K562 (cell line): ENCODE data around the gene ZNF366. TPM values are rescaled to one million over a fixed set of nuclear protein-coding genes. Genes with fewer than 3 reads are reported as not detected.

Experiments used
- ATAC-seq: fragments of 200-7000 bp; cut with Tn5 transposase; 3 replicates; pipeline ENCODE4 v1.9.1; 2020; ENCODE audit warnings: moderate library complexity
- BruUV-seq: library from RNA; stranded (reverse); fragments of 400-500 nt; replicated peaks from 2 replicates; lab custom pipeline; 2021; lab: Mats Ljungman, UMichigan
- CTCF ChIA-PET: fragments of 300-600 bp; formaldehyde crosslinking; extraction: SDS; loops from one replicate; lab custom pipeline; 2021; ENCODE audit warnings: low intra/inter-chr PET ratio; lab: Yijun Ruan, JAX
- POLR2A ChIA-PET: fragments of 300-600, 350-650 bp; sonication (Branson Sonifier 250); formaldehyde crosslinking; extraction: SDS; loops from one replicate; lab custom pipeline; 2021; ENCODE audit warnings: antibody characterized with exemption, inconsistent platforms; lab: Yijun Ruan, JAX
- DNase-seq, 4 experiments: peaks; one replicate each; pipeline versions ENCODE4 v3.0.0 to v3.0.0-alpha.2; 2011 to 2018; ENCODE audit warnings: low spot score in 3 of 4, mixed read lengths in 3 of 4; ENCODE audit errors: extremely low read depth in 1 of 4
- FAIRE-seq: peaks from 2 replicates; lab custom pipeline; 2011; peaks lifted over from hg19 to GRCh38; lab: Jason Lieb, UNC
- H2AFZ ChIP-seq: 2 replicates; pipeline ENCODE4 v1.6.0; 2011; ENCODE audit warnings: low read depth, low read length, control low read depth, inconsistent platforms
- H3K27ac ChIP-seq: fragments of 200-600 bp; 3 replicates; pipeline ENCODE4 v1.8.0; 2011; ENCODE audit warnings: low read depth, mild to moderate bottlenecking, control low read depth, inconsistent platforms, low read length, moderate library complexity, mixed read lengths; ENCODE audit errors: extremely low read depth
- H3K27me3 ChIP-seq, 2 experiments: fragments of 300-600 bp in 1 of 2; 2 replicates in 1 of 2; 3 replicates in 1 of 2; pipeline versions ENCODE4 v1.6.0 to v1.8.0; 2011; ENCODE audit warnings: inconsistent platforms in 2 of 2, low read length in 2 of 2, mild to moderate bottlenecking in 1 of 2, mixed read lengths in 1 of 2, moderate library complexity in 1 of 2; ENCODE audit not compliant: control insufficient read depth in 2 of 2, insufficient read depth in 2 of 2
- H3K36me3 ChIP-seq: fragments of 300-600 bp; 3 replicates; pipeline ENCODE4 v1.8.0; 2011; ENCODE audit warnings: mild to moderate bottlenecking, low read length, inconsistent platforms; ENCODE audit not compliant: control insufficient read depth, insufficient read depth
- H3K4me1 ChIP-seq, 2 experiments: fragments of 200-600 bp in 1 of 2; replicated peaks in 1 of 2; 2 replicates in 1 of 2; 3 replicates in 1 of 2; pipeline versions ENCODE4 v1.5.1 to v1.8.0; 2011; ENCODE audit warnings: inconsistent platforms in 2 of 2, low read length in 2 of 2, mild to moderate bottlenecking in 1 of 2, mixed read lengths in 1 of 2, moderate library complexity in 1 of 2; ENCODE audit not compliant: control insufficient read depth in 2 of 2, insufficient read depth in 2 of 2
- H3K4me2 ChIP-seq: 2 replicates; pipeline ENCODE4 v1.6.1; 2011; ENCODE audit warnings: low read length, control low read depth, inconsistent platforms, mixed read lengths; ENCODE audit not compliant: insufficient read depth
- H3K4me3 ChIP-seq: fragments of 200-600 bp; sonication (generic), shearing (Covaris generic); 2 replicates; pipeline ENCODE4 v1.5.1; 2016; ENCODE audit warnings: control low read depth, inconsistent platforms
- H3K79me2 ChIP-seq: fragments of 200-600 bp; 3 replicates; pipeline ENCODE4 v1.8.0; 2011; ENCODE audit warnings: low read length, inconsistent platforms; ENCODE audit not compliant: control insufficient read depth, insufficient read depth
- H3K9ac ChIP-seq, 2 experiments: 2 replicates each; pipeline versions ENCODE4 v1.6.0 to v1.6.1; 2011; ENCODE audit warnings: low read depth in 2 of 2, low read length in 2 of 2, control low read depth in 1 of 2, inconsistent platforms in 1 of 2, mild to moderate bottlenecking in 1 of 2, mixed read lengths in 1 of 2; ENCODE audit not compliant: insufficient read depth in 1 of 2
- H3K9me1 ChIP-seq: one replicate; pipeline ENCODE4 v1.6.0; 2011; ENCODE audit warnings: inconsistent platforms, mild to moderate bottlenecking, low read length, moderate library complexity; ENCODE audit not compliant: control insufficient read depth, insufficient read depth
- H3K9me3 ChIP-seq: replicated peaks from 2 replicates; pipeline ENCODE4 v1.5.1; 2011; ENCODE audit warnings: low read depth, low read length, inconsistent platforms; ENCODE audit not compliant: control insufficient read depth, insufficient read depth
- H4K20me1 ChIP-seq: replicated peaks from 2 replicates; pipeline ENCODE4 v1.6.1; 2011; ENCODE audit warnings: low read length, inconsistent platforms, mixed read lengths; ENCODE audit not compliant: control insufficient read depth, insufficient read depth
- BRD9 ChIP-seq: fragments of 450-650 bp; IDR thresholded peaks from 2 replicates; pipeline ENCODE4 v1.6.1; 2018; ENCODE audit warnings: low read depth; ENCODE audit not compliant: partially characterized antibody
- CBX2 ChIP-seq: fragments of 200-600 bp; sonication (generic); IDR thresholded peaks from one replicate; pipeline ENCODE4 v1.6.1; 2012; ENCODE audit warnings: mild to moderate bottlenecking, low read length, inconsistent platforms; ENCODE audit not compliant: insufficient read depth, poor library complexity, severe bottlenecking
- GABPB1 ChIP-seq: sonication (generic); formaldehyde crosslinking; IDR thresholded peaks from 2 replicates; pipeline ENCODE4 v1.8.0; 2022; ENCODE audit warnings: mild to moderate bottlenecking, missing genetic modification reagents
- GTF2E2 ChIP-seq: fragments of 200-800 bp; sonication (Bioruptor generic); IDR thresholded peaks from 2 replicates; pipeline ENCODE4 v1.6.1; 2016; ENCODE audit warnings: missing genetic modification characterization, missing compliant biosample characterization
- KAT2B ChIP-seq: IDR thresholded peaks from one replicate; pipeline ENCODE4 v1.6.1; 2012; ENCODE audit warnings: low read depth, mild to moderate bottlenecking, control low read depth, inconsistent platforms, low read length, moderate library complexity
- U2AF1 ChIP-seq: fragments of 200-400 bp; formaldehyde crosslinking; optimal IDR thresholded peaks from 2 replicates; pipeline ENCODE3; 2017; ENCODE audit warnings: mild to moderate bottlenecking, low read depth, low read length, moderate library complexity
- ZNF12 ChIP-seq: sonication (generic); formaldehyde crosslinking; IDR thresholded peaks from 2 replicates; pipeline ENCODE4 v1.4.0; 2020; ENCODE audit warnings: mild to moderate bottlenecking, missing genetic modification reagents
- ZNF197 ChIP-seq: fragments of 200-800 bp; sonication (Bioruptor generic); IDR thresholded peaks from 2 replicates; pipeline ENCODE4 v1.6.1; 2016; ENCODE audit warnings: low read depth, missing genetic modification characterization, missing compliant biosample characterization
- ZNF24 ChIP-seq: fragments of 450-650 bp; IDR thresholded peaks from 2 replicates; pipeline ENCODE4 v1.6.1; 2016
- ZNF408 ChIP-seq: fragments of 250-450 bp; sonication (Bioruptor Pico); IDR thresholded peaks from 2 replicates; pipeline ENCODE4 v1.4.0; 2020; ENCODE audit warnings: low read depth, mild to moderate bottlenecking, moderate library complexity
- ZNF561 ChIP-seq: fragments of 450-650 bp; formaldehyde crosslinking; conservative IDR thresholded peaks from 2 replicates; pipeline ENCODE4 v1.4.0; 2020; ENCODE audit warnings: mild to moderate bottlenecking, moderate library complexity
- ZNF785 ChIP-seq: fragments of 250-450 bp; sonication (Bioruptor Pico); IDR thresholded peaks from 2 replicates; pipeline ENCODE4 v1.4.0; 2020; ENCODE audit warnings: mild to moderate bottlenecking
- WGBS: fragments of 100-300 bp; shearing (Covaris generic); methylation state at CpG from one replicate; pipeline ENCODE4 v1.1.6; 2016; ENCODE audit warnings: low coverage, mixed read lengths; ENCODE audit not compliant: insufficient coverage; ENCODE audit errors: missing lambda C conversion rate; 5-methylcytosine and 5-hydroxymethylcytosine counted together
- in situ Hi-C: fragments of 300-500 bp; cut with MboI; formaldehyde crosslinking; loops from 4 replicates; pipeline ENCODE4 v1.15.0; 2018; ENCODE audit warnings: inconsistent platforms, mixed read lengths
- intact Hi-C: fragments of 100-400 bp; cut with micrococcal nuclease; formaldehyde crosslinking; loops from 2 replicates; pipeline ENCODE4 v1.14.2; 2022
- polyA plus RNA-seq, 8 experiments: library from polyadenylated mRNA; depleted of rRNA in 4 of 8; stranded (reverse) in 5 of 8; unstranded in 3 of 8; fragments of >200 nt; fragmentation: Nextera tagmentation in 2 of 8; fragmentation: Illumina TruSeq in 1 of 8; extraction: Ambion mirVana in 2 of 8; extraction: Trizol in 1 of 8; gene quantifications; 2 replicates each; pipeline versions ENCODE4 v1.2.1 to v1.2.3, GENCODE V29; 2011 to 2014; ENCODE audit warnings: inconsistent platforms in 1 of 8, missing spikeins in 1 of 8
- total RNA-seq, 7 experiments: library from RNA; depleted of rRNA in 6 of 7; stranded (reverse); fragments of >200 nt in 6 of 7; fragmentation: Illumina TruSeq in 2 of 7; extraction: Trizol in 2 of 7; gene quantifications; 2 replicates each; pipeline versions ENCODE4 v1.2.1 to v1.2.3, GENCODE V29; 2011 to 2021; ENCODE audit warnings: low replicate concordance in 1 of 7
- TF ChIP-seq, protein P1 (sequence below): sonication (generic); formaldehyde crosslinking; IDR thresholded peaks from 2 replicates; pipeline ENCODE4 v1.8.0; 2022; ENCODE audit warnings: mild to moderate bottlenecking, missing genetic modification reagents
- TF ChIP-seq, protein P2 (sequence below): sonication (generic); formaldehyde crosslinking; IDR thresholded peaks from 2 replicates; pipeline ENCODE4 v1.8.1; 2023; ENCODE audit warnings: mild to moderate bottlenecking, missing genetic modification reagents
- TF ChIP-seq, protein P3 (sequence below): fragments of 250-450 bp; sonication (Bioruptor Pico); IDR thresholded peaks from 2 replicates; pipeline ENCODE4 v1.8.0; 2022; ENCODE audit warnings: inconsistent platforms, mild to moderate bottlenecking, moderate library complexity, borderline replicate concordance
- TF ChIP-seq, protein P4 (sequence below): fragments of 250-450 bp; sonication (Bioruptor Pico); IDR thresholded peaks from 2 replicates; pipeline ENCODE4 v1.8.0; 2021; ENCODE audit warnings: borderline replicate concordance, mild to moderate bottlenecking, moderate library complexity; ENCODE audit not compliant: poor library complexity, severe bottlenecking

The ZNF366 gene
- total and polyA plus RNA-seq, 9 of the 15 experiments (the other 6 are each of a cell fraction or from before 2014, with no cell fraction given), result not detected

GRCh38 chr5:72530196-72530595 lies 23.0 kb upstream of the ZNF366 start:
- H2AFZ ChIP-seq, result 0 out of 2 replicates have a peak overlapping the region, but pooled peaks have one; percentile 4
- H4K20me1 ChIP-seq, result no peaks in the 10 kb centered on the region
- H3K4me2 ChIP-seq, result no peak overlapping the region
- no TSS peak for BruUV-seq
- no peak overlapping the region for H3K9ac ChIP-seq
- no peak overlapping the region for H3K4me3 ChIP-seq
- H3K9me1 ChIP-seq, result no peaks in the 10 kb centered on the region
- H3K36me3 ChIP-seq, result no peaks in the 10 kb centered on the region
- intact Hi-C loops (no loop called here), in situ Hi-C loops (no loop called here)
- H3K9me3 ChIP-seq, result no peaks in the 10 kb centered on the region
- CTCF ChIA-PET, result no interaction called here
- no peak overlapping the region for H3K27ac ChIP-seq
- H3K79me2 ChIP-seq, result no peaks in the 10 kb centered on the region
- 39% methylated on average over 7 of the region's 7 CpGs for WGBS
- no peak for TF ChIP-seq KAT2B
- TF ChIP-seq ZNF12 (CRISPR knock-in tag), result no peak
- TF ChIP-seq CBX2, result no peak
- TF ChIP-seq GABPB1 (CRISPR knock-in tag), result no peak
- TF ChIP-seq, protein P1, sequence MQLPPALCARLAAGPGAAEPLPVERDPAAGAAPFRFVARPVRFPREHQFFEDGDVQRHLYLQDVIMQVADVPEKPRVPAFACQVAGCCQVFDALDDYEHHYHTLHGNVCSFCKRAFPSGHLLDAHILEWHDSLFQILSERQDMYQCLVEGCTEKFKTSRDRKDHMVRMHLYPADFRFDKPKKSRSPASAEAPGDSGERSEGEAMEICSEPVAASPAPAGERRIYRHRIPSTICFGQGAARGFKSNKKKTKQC, result no peak
- no peak for TF ChIP-seq ZNF24
- TF ChIP-seq ZNF408 (CRISPR knock-in tag), result no peak
- TF ChIP-seq, protein P2, sequence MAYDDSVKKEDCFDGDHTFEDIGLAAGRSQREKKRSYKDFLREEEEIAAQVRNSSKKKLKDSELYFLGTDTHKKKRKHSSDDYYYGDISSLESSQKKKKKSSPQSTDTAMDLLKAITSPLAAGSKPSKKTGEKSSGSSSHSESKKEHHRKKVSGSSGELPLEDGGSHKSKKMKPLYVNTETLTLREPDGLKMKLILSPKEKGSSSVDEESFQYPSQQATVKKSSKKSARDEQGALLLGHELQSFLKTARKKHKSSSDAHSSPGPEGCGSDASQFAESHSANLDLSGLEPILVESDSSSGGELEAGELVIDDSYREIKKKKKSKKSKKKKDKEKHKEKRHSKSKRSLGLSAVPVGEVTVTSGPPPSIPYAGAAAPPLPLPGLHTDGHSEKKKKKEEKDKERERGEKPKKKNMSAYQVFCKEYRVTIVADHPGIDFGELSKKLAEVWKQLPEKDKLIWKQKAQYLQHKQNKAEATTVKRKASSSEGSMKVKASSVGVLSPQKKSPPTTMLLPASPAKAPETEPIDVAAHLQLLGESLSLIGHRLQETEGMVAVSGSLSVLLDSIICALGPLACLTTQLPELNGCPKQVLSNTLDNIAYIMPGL (CRISPR knock-in tag), result no peak
- TF ChIP-seq, protein P3, sequence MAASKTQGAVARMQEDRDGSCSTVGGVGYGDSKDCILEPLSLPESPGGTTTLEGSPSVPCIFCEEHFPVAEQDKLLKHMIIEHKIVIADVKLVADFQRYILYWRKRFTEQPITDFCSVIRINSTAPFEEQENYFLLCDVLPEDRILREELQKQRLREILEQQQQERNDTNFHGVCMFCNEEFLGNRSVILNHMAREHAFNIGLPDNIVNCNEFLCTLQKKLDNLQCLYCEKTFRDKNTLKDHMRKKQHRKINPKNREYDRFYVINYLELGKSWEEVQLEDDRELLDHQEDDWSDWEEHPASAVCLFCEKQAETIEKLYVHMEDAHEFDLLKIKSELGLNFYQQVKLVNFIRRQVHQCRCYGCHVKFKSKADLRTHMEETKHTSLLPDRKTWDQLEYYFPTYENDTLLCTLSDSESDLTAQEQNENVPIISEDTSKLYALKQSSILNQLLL (CRISPR knock-in tag), result no peak
- TF ChIP-seq U2AF1, result no peak
- TF ChIP-seq ZNF197 (CRISPR knock-in tag), result no peak
- TF ChIP-seq, protein P4, sequence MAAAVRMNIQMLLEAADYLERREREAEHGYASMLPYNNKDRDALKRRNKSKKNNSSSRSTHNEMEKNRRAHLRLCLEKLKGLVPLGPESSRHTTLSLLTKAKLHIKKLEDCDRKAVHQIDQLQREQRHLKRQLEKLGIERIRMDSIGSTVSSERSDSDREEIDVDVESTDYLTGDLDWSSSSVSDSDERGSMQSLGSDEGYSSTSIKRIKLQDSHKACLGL, result no peak
- no peak for TF ChIP-seq BRD9
- no peak for TF ChIP-seq GTF2E2 (tag)
- no peak for TF ChIP-seq ZNF561 (CRISPR knock-in tag)
- TF ChIP-seq ZNF785, result no peak
- no peak for FAIRE-seq
- ATAC-seq, result no peak
- no peaks in the 10 kb centered on the region for H3K27me3 ChIP-seq
- H3K4me1 ChIP-seq, result no peaks in the 10 kb centered on the region
- no peak for DNase-seq
- POLR2A ChIA-PET, result no interaction called here
